ENCODE data around the gene AP1G2. TPM values are rescaled to one million over a fixed set of nuclear protein-coding genes. Genes with fewer than 3 reads are reported as not detected.

AP1G2 gene
- total and polyA plus RNA-seq, 2 of the 13 experiments (the other 11 are each of a cell fraction or from before 2014, with no cell fraction given) = 96.9 to 611 TPM

GRCh38 chr14:23601845-23602180 lies 34.2 kb upstream of the AP1G2 start (continued):
- TF ChIP-seq ZNF441 (CRISPR knock-in tag; IDR thresholded peaks at IDR 0.05; ENCODE audit: borderline replicate concordance) (peak; percentile 2), SNAI1 (CRISPR knock-in tag; IDR thresholded peaks at IDR 0.05; ENCODE audit: borderline replicate concordance) (0 out of 2 replicates have a peak, but pooled peaks have one; percentile 4), ZNF564 (CRISPR knock-in tag; IDR thresholded peaks at IDR 0.05) (no peak), ZNF724P (CRISPR knock-in tag; IDR thresholded peaks at IDR 0.05; ENCODE audit: borderline replicate concordance) (no peak), NFRKB (IDR thresholded peaks at IDR 0.05) (no peak), ARID2 (CRISPR knock-in tag; IDR thresholded peaks at IDR 0.05; ENCODE audit: borderline replicate concordance) (no peak), SIN3B (IDR thresholded peaks at IDR 0.05; ENCODE audit: low read length) (no peak), DMAP1 (CRISPR knock-in tag; IDR thresholded peaks at IDR 0.05) (0 out of 2 replicates have a peak, but pooled peaks have one; percentile 15), ISX (CRISPR knock-in tag; conservative IDR thresholded peaks at IDR 0.05) (no peak), ZNF484 (CRISPR knock-in tag; IDR thresholded peaks at IDR 0.05; ENCODE audit: borderline replicate concordance, low read depth) (no peak), SNRNP70 (IDR thresholded peaks at IDR 0.05; ENCODE audit: low read depth, low read length) (no peak), RNF2 (conservative IDR thresholded peaks at IDR 0.05; ENCODE audit: low read depth) (no peak), ZNF816 (CRISPR knock-in tag; IDR thresholded peaks at IDR 0.05; ENCODE audit: borderline replicate concordance) (no peak), MAFG (CRISPR knock-in tag; IDR thresholded peaks at IDR 0.05) (no peak), ZNF296 (CRISPR knock-in tag; conservative IDR thresholded peaks at IDR 0.05) (no peak), ZNF350 (CRISPR knock-in tag; IDR thresholded peaks at IDR 0.05; ENCODE audit: borderline replicate concordance, low read depth) (no peak), ZFX (CRISPR knock-in tag; IDR thresholded peaks at IDR 0.05; ENCODE audit: low read depth) (peak; percentile 31), ZFP1 (CRISPR knock-in tag; IDR thresholded peaks at IDR 0.05) (no peak), PHB2 (IDR thresholded peaks at IDR 0.05; ENCODE audit: partially characterized antibody) (no peak), SP5 (CRISPR knock-in tag; IDR thresholded peaks at IDR 0.05; ENCODE audit: borderline replicate concordance, low read depth) (0 out of 2 replicates have a peak, but pooled peaks have one; percentile 10), FOXK1 (CRISPR knock-in tag; IDR thresholded peaks at IDR 0.05; ENCODE audit: borderline replicate concordance, low read depth) (no peak), ZNF138 (CRISPR knock-in tag; IDR thresholded peaks at IDR 0.05; ENCODE audit: low read depth) (no peak), BORCS8-MEF2B (CRISPR knock-in tag; IDR thresholded peaks at IDR 0.05) (0 out of 2 replicates have a peak, but pooled peaks have one; percentile 76)
- TF ChIP-seq, protein P1, sequence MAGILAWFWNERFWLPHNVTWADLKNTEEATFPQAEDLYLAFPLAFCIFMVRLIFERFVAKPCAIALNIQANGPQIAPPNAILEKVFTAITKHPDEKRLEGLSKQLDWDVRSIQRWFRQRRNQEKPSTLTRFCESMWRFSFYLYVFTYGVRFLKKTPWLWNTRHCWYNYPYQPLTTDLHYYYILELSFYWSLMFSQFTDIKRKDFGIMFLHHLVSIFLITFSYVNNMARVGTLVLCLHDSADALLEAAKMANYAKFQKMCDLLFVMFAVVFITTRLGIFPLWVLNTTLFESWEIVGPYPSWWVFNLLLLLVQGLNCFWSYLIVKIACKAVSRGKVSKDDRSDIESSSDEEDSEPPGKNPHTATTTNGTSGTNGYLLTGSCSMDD (CRISPR knock-in tag; IDR thresholded peaks at IDR 0.05) = no peak
- TF ChIP-seq, protein P2, sequence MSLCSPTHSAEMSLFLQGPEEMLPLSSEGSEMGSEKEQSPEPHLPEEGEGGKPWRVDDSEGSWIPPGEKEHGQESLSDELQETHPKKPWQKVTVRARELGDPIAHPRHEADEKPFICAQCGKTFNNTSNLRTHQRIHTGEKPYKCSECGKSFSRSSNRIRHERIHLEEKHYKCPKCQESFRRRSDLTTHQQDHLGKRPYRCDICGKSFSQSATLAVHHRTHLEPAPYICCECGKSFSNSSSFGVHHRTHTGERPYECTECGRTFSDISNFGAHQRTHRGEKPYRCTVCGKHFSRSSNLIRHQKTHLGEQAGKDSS (CRISPR knock-in tag; IDR thresholded peaks at IDR 0.05; ENCODE audit: borderline replicate concordance, low read depth) = no peak
